Measurements from ENCODE around the gene PPP1R15B.

PPP1R15B gene

DNA sequence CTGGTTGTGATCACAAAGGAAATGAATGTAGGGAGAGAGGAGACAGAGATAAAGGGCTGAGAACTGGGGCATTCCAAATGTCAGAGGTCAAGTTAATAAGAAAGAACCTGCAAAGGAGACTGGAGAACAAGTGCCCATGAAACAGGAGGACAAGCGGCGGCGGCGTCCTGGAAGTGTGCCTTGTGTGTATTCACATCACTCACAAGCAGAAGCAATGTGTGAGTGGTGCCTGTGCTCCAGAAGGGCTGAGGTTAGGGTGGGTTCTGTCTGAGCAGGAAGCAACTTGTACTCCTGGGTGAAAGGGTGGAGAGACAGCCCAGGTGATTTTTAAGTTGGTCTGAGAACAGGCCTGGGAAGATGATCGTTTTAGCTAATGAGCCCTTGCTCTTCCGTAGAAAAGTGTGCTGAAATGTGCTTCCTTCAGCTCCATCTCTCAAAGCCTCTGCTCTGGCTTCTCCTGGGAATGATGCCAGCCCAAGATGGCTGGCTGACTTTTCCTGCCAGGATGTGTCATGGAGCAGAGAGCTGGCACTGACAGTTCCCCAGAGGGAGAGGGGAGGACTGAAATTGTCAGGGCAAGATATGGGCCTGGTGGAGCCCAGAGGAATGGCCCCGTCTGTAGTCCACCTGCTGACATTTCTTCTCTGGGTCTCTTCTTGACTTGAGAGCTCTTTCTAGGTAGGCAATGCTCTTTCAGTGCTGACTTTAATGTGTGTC, 26.8 kb downstream of the PPP1R15B start:
- peak; percentile 70 for DNase-seq (ENCODE audit: low read depth)
- H3K4me3 ChIP-seq (ENCODE audit: low read length): no peak overlapping the region
- TF ChIP-seq, protein P1, sequence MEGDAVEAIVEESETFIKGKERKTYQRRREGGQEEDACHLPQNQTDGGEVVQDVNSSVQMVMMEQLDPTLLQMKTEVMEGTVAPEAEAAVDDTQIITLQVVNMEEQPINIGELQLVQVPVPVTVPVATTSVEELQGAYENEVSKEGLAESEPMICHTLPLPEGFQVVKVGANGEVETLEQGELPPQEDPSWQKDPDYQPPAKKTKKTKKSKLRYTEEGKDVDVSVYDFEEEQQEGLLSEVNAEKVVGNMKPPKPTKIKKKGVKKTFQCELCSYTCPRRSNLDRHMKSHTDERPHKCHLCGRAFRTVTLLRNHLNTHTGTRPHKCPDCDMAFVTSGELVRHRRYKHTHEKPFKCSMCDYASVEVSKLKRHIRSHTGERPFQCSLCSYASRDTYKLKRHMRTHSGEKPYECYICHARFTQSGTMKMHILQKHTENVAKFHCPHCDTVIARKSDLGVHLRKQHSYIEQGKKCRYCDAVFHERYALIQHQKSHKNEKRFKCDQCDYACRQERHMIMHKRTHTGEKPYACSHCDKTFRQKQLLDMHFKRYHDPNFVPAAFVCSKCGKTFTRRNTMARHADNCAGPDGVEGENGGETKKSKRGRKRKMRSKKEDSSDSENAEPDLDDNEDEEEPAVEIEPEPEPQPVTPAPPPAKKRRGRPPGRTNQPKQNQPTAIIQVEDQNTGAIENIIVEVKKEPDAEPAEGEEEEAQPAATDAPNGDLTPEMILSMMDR (conservative IDR thresholded peaks at IDR 0.05; ENCODE audit: low read length): no peak

DNA sequence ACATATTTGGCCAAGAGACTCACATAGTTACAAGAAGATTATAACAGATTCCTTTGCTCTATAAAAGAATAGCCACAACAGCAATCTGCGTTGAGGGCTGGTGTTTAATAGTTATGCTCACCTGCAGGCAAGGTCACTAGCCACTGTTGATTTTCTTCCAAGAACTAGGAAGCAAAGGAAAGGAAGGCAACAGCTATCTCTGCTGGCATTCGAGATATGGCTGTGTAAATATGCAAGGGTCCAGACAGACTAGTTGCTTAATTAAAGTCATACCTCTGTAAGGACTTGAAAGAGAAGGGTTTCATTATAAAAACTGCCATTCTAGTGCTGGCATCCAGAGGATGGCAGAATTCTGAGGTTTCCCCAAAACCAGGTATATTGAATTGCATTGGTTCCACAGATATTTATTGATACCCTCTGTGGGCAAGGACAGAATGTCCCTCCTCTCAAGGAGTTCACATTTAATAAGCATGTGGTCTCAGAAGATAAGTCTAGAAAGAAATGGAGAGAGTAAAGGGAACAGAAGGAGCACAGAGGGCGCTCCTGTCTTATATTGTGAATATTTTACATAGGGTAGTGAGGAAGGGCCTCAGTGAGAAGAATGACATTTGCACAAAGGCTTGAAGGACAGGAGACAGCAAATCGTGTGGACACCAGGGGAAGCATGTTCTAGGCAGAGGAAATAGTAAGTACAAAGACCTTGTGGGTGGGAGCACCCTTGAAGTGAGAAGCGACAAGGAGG, 28.3 kb downstream of the PPP1R15B start:
- TF ChIP-seq, protein P1 (conservative IDR thresholded peaks at IDR 0.05; ENCODE audit: low read length): no peak
- no peak overlapping the region for H3K4me3 ChIP-seq (ENCODE audit: low read length)
- no peak for DNase-seq (ENCODE audit: low read depth)

DNA sequence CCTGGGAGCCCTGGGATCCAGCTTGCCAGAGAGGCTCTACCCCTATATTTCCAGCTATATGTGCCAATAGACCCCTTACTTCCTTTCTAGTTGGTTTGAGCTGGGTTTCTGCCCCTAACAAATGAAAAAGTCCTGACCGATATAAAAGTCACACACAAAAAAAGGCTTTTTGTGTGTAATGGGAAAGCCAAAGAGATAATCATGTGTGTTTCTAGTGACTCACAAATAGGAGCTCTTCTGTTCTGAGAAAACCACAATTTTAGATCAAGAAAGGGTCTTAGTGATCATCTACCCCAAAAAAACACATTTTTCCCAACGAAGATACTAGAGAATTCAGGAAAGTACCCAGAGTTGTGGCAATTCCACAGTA, 28.9 kb downstream of the PPP1R15B start:
- TF ChIP-seq, protein P1 (conservative IDR thresholded peaks at IDR 0.05; ENCODE audit: low read length): no peak
- H3K4me3 ChIP-seq (ENCODE audit: low read length): no peak overlapping the region
- DNase-seq (ENCODE audit: low read depth): no peak

DNA sequence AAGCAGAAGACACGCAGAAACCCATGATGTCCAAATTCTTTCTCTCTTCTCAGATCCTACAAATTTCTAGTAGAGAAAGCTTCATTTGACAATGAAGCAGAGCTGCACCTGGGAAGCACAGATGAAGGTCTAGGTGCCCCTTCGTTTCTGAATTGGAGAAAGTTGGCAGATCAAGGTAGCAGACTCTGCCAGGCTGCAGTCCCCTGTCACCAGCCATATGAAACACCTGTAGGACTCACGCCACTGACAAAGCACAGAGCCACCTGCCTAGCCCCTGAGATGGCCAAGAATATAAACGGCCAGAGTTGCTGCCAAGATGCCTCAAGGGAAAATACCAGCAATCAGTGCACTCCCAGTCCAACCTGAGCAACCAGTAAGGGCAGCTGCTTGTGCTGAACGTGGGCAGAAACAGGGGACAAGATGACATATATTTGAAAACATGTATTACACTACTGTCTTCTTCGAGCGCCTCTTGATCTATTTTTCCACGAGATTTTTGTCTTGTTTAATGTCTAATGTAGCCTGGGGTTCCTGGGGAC, 31.3 kb downstream of the PPP1R15B start:
- no peak overlapping the region for H3K4me3 ChIP-seq (ENCODE audit: low read length)
- TF ChIP-seq, protein P1 (conservative IDR thresholded peaks at IDR 0.05; ENCODE audit: low read length): no peak
- DNase-seq (ENCODE audit: low read depth): no peak

DNA sequence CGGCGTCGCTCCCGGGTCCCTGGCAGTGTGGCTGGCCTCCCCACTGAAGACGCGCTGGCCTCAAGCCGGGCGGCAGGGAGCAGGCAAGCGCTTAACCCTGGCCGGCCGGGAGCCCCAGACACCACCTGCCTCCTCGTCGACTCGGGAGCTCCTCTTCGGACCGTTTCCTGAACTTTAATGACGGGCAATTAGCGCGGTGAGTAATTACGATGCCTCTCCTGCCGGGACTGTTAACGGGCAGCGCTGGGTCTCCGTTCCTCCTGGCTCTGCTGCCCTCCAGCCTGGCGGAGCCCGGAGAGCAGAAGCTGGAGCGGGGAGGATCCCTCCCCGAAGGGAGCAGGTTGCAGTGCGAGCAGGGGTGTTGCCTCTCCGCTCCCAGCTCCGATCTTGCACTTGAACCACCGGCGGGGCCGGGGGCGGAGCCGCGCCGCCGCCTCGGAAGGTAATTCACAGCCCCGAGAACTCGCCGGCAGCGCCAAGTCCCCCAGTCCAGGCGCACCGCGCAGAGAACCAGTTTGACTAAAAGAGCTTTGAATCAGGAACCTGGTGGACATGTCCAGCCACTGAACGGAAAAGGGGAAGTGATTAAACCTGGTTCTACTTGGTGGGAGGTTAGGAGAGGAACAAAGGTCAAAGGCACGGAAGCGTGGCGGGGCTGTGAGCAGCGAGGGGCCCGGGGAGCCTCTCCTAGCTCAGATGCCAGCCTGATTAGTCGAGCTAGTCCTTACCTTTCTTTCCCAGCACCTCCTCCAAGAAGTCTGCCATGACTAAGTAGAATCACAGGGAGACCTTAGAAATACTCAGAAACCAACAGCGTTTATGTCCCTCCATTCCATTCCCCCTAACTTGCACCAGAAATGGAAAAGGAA, 33.6 kb downstream of the PPP1R15B start:
- no peak for DNase-seq (ENCODE audit: low read depth)
- TF ChIP-seq, protein P1 (conservative IDR thresholded peaks at IDR 0.05; ENCODE audit: low read length): no peak
- peak overlapping the region; percentile 52 for H3K4me3 ChIP-seq (ENCODE audit: low read length)

DNA sequence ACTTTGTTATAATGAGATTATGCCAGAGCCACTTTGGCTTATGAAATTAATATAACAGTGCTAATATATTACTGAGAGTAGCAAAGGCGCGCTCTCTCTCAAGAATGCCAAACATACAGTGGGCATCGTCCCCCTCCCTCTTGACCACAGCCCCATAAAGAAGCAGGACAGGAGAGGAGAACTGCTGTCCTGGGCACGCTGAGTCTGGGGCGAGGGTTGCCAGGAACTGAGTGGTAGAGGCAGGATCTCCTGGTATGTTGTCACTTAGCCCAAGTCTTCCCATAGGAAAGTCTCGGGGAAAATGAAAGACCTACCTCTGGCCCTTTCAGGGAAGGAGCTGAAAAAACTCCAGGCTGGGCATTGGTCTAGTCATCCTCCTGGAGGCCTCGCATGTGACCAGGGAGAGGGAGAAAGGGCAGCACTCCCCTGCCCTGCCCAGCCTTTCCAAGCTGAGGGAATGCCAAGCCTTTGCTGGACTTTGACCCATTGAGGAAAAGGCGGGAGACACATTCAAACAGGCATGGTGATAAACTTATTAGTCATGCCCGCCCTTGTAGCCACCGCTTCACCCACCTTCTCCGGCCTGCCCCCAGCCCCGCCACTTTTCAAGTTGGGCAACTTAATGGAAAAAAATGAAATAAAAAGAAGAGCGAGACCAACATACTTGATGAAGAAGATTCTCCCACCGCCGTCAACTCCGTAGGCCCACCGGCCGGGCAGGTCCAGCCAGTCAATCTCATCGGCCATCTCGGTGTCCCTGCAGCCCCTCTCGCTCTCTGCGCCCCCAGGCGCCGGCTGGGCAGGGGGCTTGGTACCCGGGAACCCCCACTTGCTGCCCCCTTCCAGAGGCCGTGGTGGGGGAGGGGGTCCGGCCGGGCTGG, 34.5 kb downstream of the PPP1R15B start:
- H3K4me3 ChIP-seq (ENCODE audit: low read length): no peak overlapping the region
- TF ChIP-seq, protein P1 (conservative IDR thresholded peaks at IDR 0.05; ENCODE audit: low read length): no peak
- no peak for DNase-seq (ENCODE audit: low read depth)
